ENCODE data around the gene ZAR1L.

ZAR1L gene

GRCh38 chr13:32254916-32255723, 60.0 kb downstream of the ZAR1L start:
- no peak for DNase-seq (ENCODE audit: low read depth)

- DNase-seq (ENCODE audit: low read depth), result no peak
These were observed 60.7 kb downstream of the ZAR1L start for GRCh38 chr13:32254416-32254815.

- no peak for DNase-seq (ENCODE audit: low read depth)
These were observed 61.2 kb downstream of the ZAR1L start for GRCh38 chr13:32253911-32254399.

All from stimulated activated CD8-positive, alpha-beta memory T cell treated with anti-CD3 and anti-CD28 coated beads, Interleukin-4, amount 100 ng/mL, for 24 hours (primary cell).